HFFc6 (cell line): ENCODE data around the gene C9orf50. TPM values are rescaled to one million over a fixed set of nuclear protein-coding genes. Genes with fewer than 3 reads are reported as not detected.

Experiments
- DNase-seq: peaks from one replicate; pipeline ENCODE4 v3.0.0-alpha.2; 2018
- H3K27ac Mint-ChIP-seq: 2 replicates; pipeline ENCODE4 v1.8.0; 2020; ENCODE audit warnings: mild to moderate bottlenecking, mixed read lengths
- H3K27me3 Mint-ChIP-seq: 2 replicates; pipeline ENCODE4 v1.8.0; 2021; ENCODE audit warnings: mild to moderate bottlenecking, moderate library complexity, mixed read lengths; ENCODE audit not compliant: insufficient read depth
- H3K36me3 Mint-ChIP-seq: 2 replicates; pipeline ENCODE4 v1.8.0; 2021; ENCODE audit warnings: low read depth, mixed read lengths
- H3K4me1 Mint-ChIP-seq: 2 replicates; pipeline ENCODE4 v1.8.0; 2020; ENCODE audit warnings: low read depth, mixed read lengths
- H3K4me3 Mint-ChIP-seq: 2 replicates; pipeline ENCODE4 v1.8.0; 2020; ENCODE audit warnings: mild to moderate bottlenecking, moderate library complexity, mixed read lengths
- H3K9me3 Mint-ChIP-seq: 2 replicates; pipeline ENCODE4 v1.8.0; 2020; ENCODE audit warnings: mild to moderate bottlenecking, mixed read lengths
- CTCF ChIP-seq: fragments of 200-600 bp; sonication (generic); IDR thresholded peaks from 2 replicates; pipeline ENCODE4 v1.5.0; 2021; ENCODE audit warnings: antibody characterized with exemption, mild to moderate bottlenecking
- total RNA-seq, 6 experiments: library from RNA; stranded (reverse); fragmentation: NEBNext Ultra II Directional; extraction: Animal tissue kit (Norgen Biotek cat#: 25700); gene quantifications; 2 replicates in 1 of 6; 3 replicates in 5 of 6; pipeline ENCODE4 v1.2.3, GENCODE V29; 2021

C9orf50 gene
- total RNA-seq, 6 experiments from 2014 or later: 0.14 to 0.20 TPM; not detected in 4

DNA sequence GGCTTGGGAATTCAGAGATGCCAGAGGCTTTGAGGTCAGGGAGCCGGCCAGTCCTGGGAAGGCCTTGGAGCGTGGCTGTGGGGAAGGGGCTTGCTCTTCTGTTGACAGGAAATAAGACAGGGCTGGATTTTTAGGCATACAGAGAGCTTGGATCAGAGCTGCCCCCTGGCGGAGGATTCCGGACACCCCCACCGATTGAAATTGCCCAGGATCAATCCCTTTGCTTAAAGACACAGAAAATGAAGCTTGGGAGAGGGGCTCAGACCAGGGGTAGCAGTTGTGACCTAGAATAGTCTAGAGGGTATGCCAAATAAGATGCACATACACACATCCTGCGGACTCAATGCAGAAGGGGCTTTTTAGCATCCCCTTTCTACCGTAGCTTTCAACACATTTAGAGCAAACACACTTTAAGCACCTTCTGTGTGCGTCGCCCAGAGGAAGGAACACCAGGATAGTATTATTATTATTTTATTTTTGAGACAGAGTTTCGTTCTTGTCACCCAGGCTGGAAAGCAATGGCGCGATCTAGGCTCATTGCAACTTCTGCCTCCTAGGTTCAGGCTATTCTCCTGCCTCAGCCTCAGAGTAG is 3.4 kb upstream of the C9orf50 start:
- H3K4me1 Mint-ChIP-seq: peaks cover 53% of the 10 kb centered on the region
- no peaks in the 10 kb centered on the region; the same call in 1 of the 2 replicates for H3K27me3 Mint-ChIP-seq
- peak; percentile 88 for TF ChIP-seq CTCF
- no peaks in the 10 kb centered on the region for H3K9me3 Mint-ChIP-seq
- peak overlapping the region; percentile 65 for H3K27ac Mint-ChIP-seq
- DNase-seq: peak; percentile 36
- no peak overlapping the region; the same call in 1 of the 2 replicates for H3K4me3 Mint-ChIP-seq
- peaks cover 5% of the 10 kb centered on the region; the same call in 1 of the 2 replicates for H3K36me3 Mint-ChIP-seq

DNA sequence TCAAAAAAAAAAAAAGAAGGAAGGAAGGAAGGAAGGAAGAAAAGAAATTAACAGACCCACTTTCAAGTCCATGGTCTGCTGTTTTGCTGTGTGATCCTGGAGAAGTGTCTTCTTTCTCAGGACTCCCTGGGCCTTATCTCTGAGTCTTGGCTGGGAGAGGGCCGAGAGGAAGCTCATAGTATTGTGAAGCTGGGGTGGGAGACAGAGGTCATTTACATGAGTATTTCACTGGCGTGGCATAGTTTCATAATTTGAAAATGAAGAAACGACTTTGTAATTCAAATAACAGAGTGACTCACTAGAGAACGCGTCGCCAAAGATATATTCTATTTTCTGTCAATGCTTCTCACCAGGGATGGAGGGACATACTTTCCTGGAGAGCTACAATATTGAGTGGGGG is 2.4 kb upstream of the C9orf50 start:
- H3K27ac Mint-ChIP-seq: peak overlapping the region; percentile 86
- TF ChIP-seq CTCF: no peak
- H3K27me3 Mint-ChIP-seq: no peaks in the 10 kb centered on the region; the same call in 1 of the 2 replicates
- peak overlapping the region; percentile 38; the same call in 1 of the 2 replicates for H3K4me3 Mint-ChIP-seq
- H3K4me1 Mint-ChIP-seq: peaks cover 51% of the 10 kb centered on the region
- H3K36me3 Mint-ChIP-seq: peaks cover 5% of the 10 kb centered on the region; the same call in 1 of the 2 replicates
- H3K9me3 Mint-ChIP-seq: no peaks in the 10 kb centered on the region
- peak; percentile 45 for DNase-seq

- Mint-ChIP-seq H3K36me3 (no peaks in the 10 kb centered on the region), H3K9me3 (no peaks in the 10 kb centered on the region), H3K4me1 (peaks cover 53% of the 10 kb centered on the region), H3K27ac (no peak overlapping the region), H3K27me3 (no peaks in the 10 kb centered on the region), H3K4me3 (peak overlapping the region; percentile 37; the same call in 1 of the 2 replicates)
- no peak for DNase-seq
- TF ChIP-seq CTCF: peak; percentile 66
Measured at GRCh38 chr9:129619787-129620668, 873 bp downstream of the C9orf50 start.

DNA sequence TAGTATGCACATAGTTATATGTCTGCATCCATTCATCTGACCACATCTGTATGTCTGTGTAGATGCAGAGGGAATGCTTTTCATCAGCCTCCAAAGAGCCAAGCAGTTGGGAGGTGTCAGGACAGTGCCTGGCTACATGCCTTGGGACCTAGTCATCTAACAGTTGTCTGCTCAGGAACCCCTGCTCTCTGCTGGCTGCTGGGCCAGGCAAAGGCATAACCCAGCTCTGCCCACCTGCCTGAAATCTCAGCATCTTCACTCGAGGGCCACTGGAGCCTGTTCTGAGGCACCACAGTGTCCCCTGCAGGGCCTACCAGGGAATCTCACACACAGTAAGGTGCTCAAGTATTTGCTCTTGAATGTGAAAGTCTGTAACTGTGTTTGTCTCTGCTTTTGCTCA is 3.7 kb downstream of the C9orf50 start:
- H3K36me3 Mint-ChIP-seq: no peaks in the 10 kb centered on the region
- H3K27me3 Mint-ChIP-seq: no peaks in the 10 kb centered on the region; the same call in 1 of the 2 replicates
- peak overlapping the region; percentile 67 for H3K27ac Mint-ChIP-seq
- peak; percentile 76 for TF ChIP-seq CTCF
- peaks cover 38% of the 10 kb centered on the region for H3K4me1 Mint-ChIP-seq
- H3K9me3 Mint-ChIP-seq: no peaks in the 10 kb centered on the region
- DNase-seq: peak; percentile 87
- peak overlapping the region; percentile 38; the same call in 1 of the 2 replicates for H3K4me3 Mint-ChIP-seq

- DNase-seq: no peak
- Mint-ChIP-seq H3K36me3 (no peaks in the 10 kb centered on the region), H3K27me3 (no peaks in the 10 kb centered on the region; the same call in 1 of the 2 replicates), H3K4me3 (no peak overlapping the region), H3K4me1 (peaks cover 37% of the 10 kb centered on the region), H3K9me3 (no peaks in the 10 kb centered on the region), H3K27ac (no peak overlapping the region)
- TF ChIP-seq CTCF: no peak
Measured at GRCh38 chr9:129615407-129616285, 5.3 kb downstream of the C9orf50 start.
